22Rv1 (cell line): ENCODE measurements around the gene FSIP1.
A peak's percentile ranks its signal among the peaks of the same experiment; 100 is the strongest.

Source experiments
- H3K27ac ChIP-seq: fragments of 450-650 bp; 2 replicates; pipeline ENCODE4 v1.5.1; 2017
- ZFX ChIP-seq: fragments of 450-650 bp; IDR thresholded peaks from 2 replicates; pipeline ENCODE4 v1.6.1; 2017; ENCODE audit warnings: antibody characterized with exemption, borderline replicate concordance
- TF ChIP-seq, protein P1 (sequence below): fragments of 450-650 bp; IDR thresholded peaks from 2 replicates; pipeline ENCODE4 v1.5.1; 2017; ENCODE audit warnings: mild to moderate bottlenecking

Gene FSIP1

DNA sequence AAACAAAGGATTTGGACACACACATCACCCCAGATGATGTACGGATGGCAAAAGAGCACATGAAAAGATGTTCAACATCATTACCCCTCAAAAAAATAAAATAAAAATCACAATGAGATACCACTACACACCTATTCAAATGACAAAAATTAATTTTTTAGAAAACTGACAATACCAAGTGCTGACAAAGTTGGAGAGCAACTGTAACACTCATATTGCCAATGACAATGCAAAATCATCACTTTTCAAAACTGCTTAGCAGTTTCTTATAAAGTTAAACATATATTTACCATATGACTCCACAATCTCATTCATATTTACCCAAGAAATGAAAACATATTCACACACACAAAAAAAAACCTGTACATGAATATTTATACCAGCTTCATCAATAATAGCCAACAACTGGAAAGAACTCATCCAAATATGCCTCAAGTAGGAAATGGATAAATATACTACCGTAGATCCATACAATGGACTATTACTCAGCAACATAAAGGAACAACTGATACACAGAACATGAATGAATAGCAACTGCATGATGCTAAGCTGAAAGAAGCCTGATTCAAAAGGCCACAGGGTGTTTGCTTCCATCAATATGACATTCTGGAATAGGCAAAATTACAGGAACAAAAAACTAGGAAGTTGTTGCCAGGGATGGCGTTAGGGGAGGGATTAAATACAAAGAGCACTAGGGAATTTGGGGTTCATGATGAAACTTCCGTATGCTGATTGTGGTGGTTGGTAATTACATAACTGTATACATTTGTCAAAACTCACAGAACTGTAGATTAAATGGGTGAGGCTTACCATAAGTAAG, 1.3 kb downstream of the FSIP1 start:
- peak overlapping the region; percentile 68 for H3K27ac ChIP-seq
- TF ChIP-seq, protein P1, sequence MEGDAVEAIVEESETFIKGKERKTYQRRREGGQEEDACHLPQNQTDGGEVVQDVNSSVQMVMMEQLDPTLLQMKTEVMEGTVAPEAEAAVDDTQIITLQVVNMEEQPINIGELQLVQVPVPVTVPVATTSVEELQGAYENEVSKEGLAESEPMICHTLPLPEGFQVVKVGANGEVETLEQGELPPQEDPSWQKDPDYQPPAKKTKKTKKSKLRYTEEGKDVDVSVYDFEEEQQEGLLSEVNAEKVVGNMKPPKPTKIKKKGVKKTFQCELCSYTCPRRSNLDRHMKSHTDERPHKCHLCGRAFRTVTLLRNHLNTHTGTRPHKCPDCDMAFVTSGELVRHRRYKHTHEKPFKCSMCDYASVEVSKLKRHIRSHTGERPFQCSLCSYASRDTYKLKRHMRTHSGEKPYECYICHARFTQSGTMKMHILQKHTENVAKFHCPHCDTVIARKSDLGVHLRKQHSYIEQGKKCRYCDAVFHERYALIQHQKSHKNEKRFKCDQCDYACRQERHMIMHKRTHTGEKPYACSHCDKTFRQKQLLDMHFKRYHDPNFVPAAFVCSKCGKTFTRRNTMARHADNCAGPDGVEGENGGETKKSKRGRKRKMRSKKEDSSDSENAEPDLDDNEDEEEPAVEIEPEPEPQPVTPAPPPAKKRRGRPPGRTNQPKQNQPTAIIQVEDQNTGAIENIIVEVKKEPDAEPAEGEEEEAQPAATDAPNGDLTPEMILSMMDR: no peak
- TF ChIP-seq ZFX: no peak

DNA sequence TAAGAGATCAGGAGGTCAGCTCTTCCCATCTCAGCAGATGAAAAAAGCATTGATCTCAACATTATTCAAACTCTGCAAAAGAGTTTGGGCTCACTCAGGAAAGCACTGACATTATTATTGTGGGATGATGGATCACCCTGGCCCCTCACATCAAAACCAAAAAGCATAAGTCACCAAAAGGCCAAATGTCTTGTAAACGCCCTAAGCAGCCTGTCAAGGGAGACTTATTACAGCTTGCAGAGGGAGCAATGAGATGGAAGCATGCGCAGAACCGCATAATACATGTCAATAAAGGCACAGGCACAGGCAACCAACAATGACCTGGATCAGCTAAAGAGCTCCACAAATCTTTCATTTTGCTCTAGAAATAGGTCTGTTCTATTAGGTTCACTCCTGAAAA, 4.6 kb downstream of the FSIP1 start:
- TF ChIP-seq, protein P1: no peak
- no peak for TF ChIP-seq ZFX
- H3K27ac ChIP-seq: peak overlapping the region; percentile 12; the same call in 1 of the 2 replicates

DNA sequence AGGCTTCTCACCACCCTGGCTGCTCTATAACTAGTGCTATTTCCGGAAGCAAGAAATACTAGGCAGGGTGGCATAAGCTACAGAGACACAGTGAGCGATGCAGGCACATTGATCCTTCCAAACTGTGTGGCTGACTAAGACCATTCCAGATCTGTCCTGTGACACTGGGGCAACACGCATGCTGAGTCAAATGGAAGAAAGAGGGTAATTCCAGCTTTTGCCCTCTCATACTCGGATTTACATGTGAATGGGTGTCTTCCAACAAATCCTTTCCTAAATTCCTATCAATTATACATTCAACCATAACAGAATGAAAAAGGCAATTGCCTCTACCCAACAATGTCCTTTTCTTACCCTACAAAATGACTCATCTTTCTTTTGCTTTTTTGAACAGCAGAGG, 5.1 kb downstream of the FSIP1 start:
- H3K27ac ChIP-seq: peak overlapping the region; percentile 12; the same call in 1 of the 2 replicates

DNA sequence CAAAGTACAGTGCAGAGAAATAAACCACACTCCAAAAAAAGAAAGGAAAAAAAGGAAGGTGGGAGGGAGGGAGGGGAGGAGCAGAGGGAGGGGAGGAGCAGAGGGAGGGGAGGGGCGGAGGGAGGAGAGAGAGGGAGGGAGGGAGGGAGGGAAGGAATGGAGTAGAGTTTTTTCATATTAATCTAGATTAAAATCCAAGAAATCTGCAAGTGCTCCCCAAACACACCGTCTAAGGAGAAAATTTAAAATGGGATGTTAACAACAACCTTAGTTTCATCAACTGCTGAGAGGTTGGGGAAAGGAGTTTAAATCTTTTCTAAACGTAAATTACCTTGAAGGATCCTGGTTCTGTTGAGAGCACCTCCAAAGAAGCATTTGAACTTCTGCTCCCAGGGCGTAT, 6.6 kb downstream of the FSIP1 start:
- H3K27ac ChIP-seq: no peak overlapping the region
- TF ChIP-seq, protein P1: no peak

More for the DNA sequence above, 5.1 kb downstream of the FSIP1 start:
- TF ChIP-seq ZFX: no peak
- TF ChIP-seq, protein P1: no peak

DNA sequence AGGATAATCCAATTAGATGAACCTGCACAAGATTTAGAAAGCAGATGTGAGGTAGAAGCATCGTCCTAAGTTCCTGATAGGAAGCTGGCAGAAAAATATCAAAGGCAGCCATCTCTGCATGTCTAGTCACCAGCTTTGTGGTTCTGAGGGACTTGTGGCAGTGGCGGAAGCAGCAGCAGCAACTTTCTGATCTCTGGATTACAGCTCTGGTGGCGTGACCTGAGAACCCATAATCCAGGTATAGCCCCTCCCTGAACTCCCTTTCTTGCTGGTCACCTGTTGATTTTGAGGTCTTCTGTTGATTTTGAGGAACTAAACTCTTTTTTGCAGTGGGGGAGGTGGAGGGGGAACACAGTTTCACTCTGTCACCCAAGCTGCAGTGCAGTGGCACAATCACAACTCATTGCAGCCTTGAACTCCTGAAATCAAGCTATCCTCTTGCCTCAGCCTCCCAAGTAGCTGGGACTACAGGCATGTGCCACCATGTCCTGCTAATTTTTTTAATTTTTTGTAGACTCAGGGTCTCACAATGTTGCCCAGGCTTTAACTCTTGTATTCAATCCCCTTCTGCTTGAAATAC, 7.9 kb downstream of the FSIP1 start:
- TF ChIP-seq, protein P1: no peak
- TF ChIP-seq ZFX: no peak
- no peak overlapping the region for H3K27ac ChIP-seq

DNA sequence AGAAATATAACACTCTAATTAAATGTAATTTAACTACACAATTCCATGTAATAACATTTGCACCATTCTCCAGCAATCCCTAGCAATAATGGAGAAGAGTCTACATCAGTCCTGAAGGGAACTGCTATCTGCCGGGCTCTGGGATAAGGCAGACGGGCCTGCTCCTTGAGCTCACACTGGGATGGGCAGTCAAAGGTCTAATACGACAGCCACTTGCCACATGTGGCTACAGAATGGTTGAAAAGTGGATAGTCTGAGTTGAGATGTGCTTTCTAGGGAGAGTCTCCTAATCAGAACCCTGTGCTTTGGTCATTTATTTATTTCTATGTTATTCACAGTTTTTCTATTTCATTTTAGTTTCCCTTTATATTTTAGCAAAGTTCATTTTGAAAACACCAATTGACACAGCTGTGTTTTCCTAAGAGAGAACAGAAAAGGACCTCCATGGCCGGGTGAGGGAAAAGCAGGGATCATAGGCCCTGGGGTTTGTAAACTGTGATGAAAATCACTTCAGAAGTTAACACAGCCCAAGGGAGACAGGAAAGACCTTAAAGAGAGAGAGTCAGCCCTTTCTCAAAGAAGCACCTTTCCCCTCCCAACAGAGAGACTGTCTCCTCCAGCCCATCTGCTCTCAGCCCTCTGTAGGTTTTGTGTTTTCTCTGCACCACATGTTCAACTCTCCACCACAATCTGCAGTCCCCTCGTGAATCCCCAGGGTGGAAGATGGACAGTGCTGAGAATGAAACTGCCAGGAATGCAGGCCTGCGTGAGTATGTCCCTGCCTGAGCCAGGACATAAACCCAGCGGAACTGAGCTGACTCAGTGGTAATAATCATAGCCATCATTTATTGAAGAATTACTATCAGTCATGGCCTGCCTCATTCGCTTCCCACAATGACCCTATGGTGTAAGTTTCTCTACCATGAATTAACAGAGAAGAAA, 11.6 kb downstream of the FSIP1 start:
- no peak overlapping the region for H3K27ac ChIP-seq
- TF ChIP-seq, protein P1: no peak
- TF ChIP-seq ZFX: no peak
